Endothelial cell of umbilical vein (primary cell): ENCODE data around the gene RAB40C.

Experiments used
- EZH2 ChIP-seq: IDR thresholded peaks from 2 replicates; pipeline ENCODE4 v1.6.1; 2012; ENCODE audit warnings: borderline replicate concordance, low read depth, mild to moderate bottlenecking, moderate library complexity, low read length, inconsistent platforms; ENCODE audit not compliant: severe bottlenecking
- MYC ChIP-seq: IDR thresholded peaks from one replicate; pipeline ENCODE4 v1.6.1; 2011; ENCODE audit warnings: mild to moderate bottlenecking, low read depth, low read length
- POLR2A ChIP-seq: IDR thresholded peaks from 2 replicates; pipeline ENCODE4 v1.6.1; 2012; ENCODE audit warnings: low read depth, mild to moderate bottlenecking, control low read depth, low read length
- TF ChIP-seq, protein P1 (sequence below), 2 donors: IDR thresholded peaks; 1 replicate in 1 of 2; 2 replicates in 1 of 2; pipeline ENCODE4 v1.5.1; 2011; ENCODE audit warnings: low read length in 2 of 2, mild to moderate bottlenecking in 2 of 2, moderate library complexity in 2 of 2, control low read depth in 1 of 2, inconsistent platforms in 1 of 2, low read depth in 1 of 2; ENCODE audit not compliant: insufficient read depth in 1 of 2; ENCODE audit errors: extremely low read depth in 1 of 2

DNA sequence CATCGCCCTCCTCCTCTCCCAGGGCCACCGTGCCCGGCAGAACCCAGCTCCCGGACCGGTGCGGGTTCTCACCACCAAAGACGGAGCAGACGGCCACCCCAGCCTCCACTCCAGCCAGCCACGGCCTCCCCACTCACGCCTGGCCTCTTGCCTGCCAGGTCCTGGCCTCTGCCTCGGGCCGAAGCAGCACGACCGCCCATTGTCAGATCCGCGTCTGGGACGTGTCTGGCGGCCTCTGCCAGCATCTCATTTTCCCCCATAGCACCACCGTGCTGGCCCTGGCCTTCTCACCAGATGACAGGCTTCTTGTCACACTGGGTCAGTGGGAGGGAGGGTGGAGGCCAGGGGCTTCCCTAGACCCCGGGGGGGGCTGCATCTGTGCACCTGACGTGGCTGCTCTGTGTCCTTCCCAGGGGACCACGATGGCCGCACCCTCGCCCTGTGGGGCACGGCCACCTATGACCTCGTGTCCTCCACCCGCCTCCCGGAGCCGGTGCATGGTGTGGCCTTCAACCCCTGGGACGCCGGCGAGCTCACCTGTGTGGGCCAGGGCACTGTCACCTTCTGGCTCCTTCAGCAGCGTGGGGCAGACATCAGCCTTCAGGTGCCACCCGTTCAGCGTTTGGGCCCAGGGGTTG, 71.4 kb downstream of the RAB40C start:
- TF ChIP-seq POLR2A (no peak), EZH2 (no peak), MYC (no peak)
- TF ChIP-seq, protein P1, sequence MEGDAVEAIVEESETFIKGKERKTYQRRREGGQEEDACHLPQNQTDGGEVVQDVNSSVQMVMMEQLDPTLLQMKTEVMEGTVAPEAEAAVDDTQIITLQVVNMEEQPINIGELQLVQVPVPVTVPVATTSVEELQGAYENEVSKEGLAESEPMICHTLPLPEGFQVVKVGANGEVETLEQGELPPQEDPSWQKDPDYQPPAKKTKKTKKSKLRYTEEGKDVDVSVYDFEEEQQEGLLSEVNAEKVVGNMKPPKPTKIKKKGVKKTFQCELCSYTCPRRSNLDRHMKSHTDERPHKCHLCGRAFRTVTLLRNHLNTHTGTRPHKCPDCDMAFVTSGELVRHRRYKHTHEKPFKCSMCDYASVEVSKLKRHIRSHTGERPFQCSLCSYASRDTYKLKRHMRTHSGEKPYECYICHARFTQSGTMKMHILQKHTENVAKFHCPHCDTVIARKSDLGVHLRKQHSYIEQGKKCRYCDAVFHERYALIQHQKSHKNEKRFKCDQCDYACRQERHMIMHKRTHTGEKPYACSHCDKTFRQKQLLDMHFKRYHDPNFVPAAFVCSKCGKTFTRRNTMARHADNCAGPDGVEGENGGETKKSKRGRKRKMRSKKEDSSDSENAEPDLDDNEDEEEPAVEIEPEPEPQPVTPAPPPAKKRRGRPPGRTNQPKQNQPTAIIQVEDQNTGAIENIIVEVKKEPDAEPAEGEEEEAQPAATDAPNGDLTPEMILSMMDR (IDR thresholded peaks at IDR 0.05; ENCODE audit: extremely low read depth in 1 of 2, insufficient read depth in 1 of 2, low read depth in 1 of 2, low read length in 2 of 2) = no peak
